CD4-positive, alpha-beta T cell treated with Interleukin-1 beta for 1 hour (primary cell): ENCODE measurements around the gene TRIM63.
"Not testable (repeated sequence)": the region's sequence is repeated elsewhere in the genome, so short reads cannot be mapped to it uniquely, and the experiment has no call there.

Source experiments
- DNase-seq, 2 donors: peaks; one replicate each; pipeline ENCODE4 v3.0.0-alpha.2; 2020 to 2022

TRIM63 gene

GRCh38 chr1:26067432-26067911 is at the start of gene TRIM63:
TRIM63 (minus strand) TSS chr1:26067630; CDS start chr1:26067494, 136 bp downstream.
- DNase-seq, result no peak

- DNase-seq, result no peak
These were observed 46.9 kb upstream of the TRIM63 start for GRCh38 chr1:26114165-26114927.

GRCh38 chr1:26112407-26112775 is 45.0 kb upstream of the TRIM63 start:
- DNase-seq, result peak in 1 of 2 donors; percentile 17

DNA sequence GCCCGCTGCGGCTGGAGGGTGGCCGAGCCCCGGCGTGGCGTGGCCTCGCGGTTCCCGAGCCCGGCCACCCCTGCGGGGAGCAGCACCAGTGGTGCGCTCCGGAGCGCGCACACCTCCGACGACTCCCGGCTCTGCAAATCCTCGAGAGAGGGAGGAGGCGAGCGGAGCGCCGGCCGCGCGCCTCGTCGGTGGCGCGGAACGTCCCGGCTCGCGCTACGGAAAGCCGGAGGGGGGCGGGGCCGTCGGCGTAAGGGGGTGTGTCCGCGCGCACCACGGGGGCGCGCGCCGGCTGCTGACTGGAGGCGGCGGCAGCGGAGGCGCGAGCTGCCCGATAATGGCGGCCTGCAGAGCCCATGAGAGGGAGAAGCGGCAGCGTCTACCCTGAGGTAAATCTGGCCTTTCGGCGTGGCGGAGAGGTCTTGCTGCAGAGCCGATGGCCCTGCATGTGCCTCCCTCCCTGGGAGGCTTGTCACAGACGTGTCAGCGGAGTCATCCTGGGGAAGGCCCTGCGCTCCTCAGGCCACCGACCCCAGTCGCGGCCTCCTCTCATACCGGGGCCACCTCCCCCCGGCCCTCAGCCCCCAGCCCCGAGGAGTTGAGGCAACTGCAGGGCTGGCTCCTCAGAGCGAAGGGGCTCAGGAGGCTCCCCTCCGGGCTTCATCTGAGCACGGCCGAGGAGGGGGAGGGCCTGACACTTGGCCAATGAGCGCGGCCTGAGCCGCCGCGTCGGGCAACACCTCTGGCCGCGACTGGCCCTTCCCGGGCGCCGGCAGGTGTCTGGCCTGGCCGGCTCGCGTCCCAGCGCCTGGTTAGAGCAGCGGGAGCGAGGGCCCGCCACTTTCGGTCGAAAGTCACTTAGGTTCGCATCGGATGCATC is 44.3 kb upstream of the TRIM63 start, which contains the start of gene PDIK1L:
Gene PDIK1L, plus strand, starts transcription at position 295 of the 877 bp plus-strand sequence. CDS start 2,485 bp downstream, outside the sequence.
- DNase-seq, result peak; percentile 94 to 96

- peak; percentile 70 to 78 for DNase-seq
These were observed 43.5 kb upstream of the TRIM63 start for GRCh38 chr1:26110731-26111529.

DNA sequence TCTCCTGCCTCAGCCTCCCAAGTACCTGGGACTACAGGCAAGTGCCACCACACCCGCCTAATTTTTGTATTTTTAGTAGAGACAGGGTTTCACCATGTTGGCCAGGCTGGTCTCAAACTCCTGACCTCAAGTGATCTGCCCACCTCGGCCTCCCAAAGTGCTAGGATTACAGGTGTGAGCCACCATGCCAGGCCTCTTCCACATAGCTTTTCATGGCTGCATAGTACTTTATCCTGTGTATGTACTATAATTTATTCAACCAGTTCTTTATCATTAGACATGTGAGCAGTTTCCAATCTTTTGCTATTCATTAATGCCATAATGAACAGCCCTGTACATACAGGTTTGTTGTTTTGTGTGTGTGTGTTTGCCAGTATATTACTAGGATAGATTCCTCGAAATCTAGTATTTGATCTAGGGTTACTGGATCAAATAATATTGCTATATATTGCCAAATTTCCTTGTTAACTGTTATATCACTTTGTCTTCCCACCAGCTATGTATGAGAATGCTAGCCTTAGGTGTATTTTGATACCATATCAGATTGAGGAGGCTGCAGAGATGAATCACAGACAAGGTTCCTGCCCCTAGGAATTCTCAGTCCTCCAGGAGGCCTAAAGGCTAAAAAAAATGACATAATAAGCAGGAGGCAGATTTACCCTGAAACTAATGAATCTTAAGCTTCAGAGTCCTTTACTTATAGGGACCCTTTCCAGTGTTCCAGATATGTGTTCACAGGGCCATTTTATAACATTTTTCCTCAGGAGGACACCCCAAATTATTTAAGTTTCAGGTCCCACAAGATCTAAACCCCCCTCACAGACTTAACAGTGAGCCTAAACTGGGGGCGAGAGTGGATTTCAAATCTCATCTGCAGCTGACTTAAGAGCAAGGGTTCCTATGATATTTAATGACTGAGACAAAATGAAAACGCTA is 42.1 kb upstream of the TRIM63 start:
- no peak for DNase-seq

- not testable (repeated sequence) for DNase-seq
These were observed 37.8 kb upstream of the TRIM63 start for GRCh38 chr1:26105226-26105548.

DNA sequence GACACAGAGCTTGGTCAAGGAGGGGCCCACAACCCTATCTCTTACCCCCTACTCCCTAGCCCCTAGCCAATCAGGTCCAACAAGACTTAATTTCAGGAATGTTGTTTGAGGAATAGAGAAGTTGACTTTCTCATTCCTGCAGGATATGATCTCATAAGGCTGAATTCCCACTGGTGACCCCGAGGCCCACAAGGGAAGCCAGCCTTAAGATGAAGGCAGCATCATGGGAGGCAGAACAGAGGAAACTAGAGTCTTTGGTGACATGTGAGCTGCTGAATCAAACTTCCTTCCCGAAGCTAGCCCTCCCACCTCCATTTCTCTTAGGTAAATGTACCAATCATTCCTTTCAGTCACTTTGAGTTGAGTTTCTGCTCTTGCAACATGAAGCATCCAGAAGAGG is 35.1 kb upstream of the TRIM63 start:
- DNase-seq, result no peak

GRCh38 chr1:26102119-26102518 is 34.7 kb upstream of the TRIM63 start:
- no peak for DNase-seq

GRCh38 chr1:26100204-26100603 is 32.8 kb upstream of the TRIM63 start:
- DNase-seq, result not testable (repeated sequence)

DNA sequence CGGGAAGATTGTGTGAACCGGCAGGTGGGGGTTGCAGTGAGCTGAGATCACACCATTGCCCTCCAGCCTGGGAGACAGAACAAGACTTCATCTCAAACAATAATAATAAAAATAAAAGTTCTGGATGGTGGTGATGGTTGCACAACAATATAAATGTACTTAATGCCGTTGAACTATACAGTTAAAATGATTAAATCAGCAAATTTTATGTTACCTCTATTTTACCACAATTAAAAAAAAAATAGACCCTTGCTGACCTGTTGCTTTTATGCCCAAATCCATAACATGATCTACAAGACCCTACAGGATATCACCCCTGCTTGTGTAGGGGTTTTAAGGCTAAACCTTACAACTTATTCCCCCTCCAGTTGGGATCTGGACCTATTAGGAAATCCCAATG is 32.4 kb upstream of the TRIM63 start:
- no peak for DNase-seq

- no peak for DNase-seq
These were observed 31.2 kb upstream of the TRIM63 start for GRCh38 chr1:26098602-26099001.

DNA sequence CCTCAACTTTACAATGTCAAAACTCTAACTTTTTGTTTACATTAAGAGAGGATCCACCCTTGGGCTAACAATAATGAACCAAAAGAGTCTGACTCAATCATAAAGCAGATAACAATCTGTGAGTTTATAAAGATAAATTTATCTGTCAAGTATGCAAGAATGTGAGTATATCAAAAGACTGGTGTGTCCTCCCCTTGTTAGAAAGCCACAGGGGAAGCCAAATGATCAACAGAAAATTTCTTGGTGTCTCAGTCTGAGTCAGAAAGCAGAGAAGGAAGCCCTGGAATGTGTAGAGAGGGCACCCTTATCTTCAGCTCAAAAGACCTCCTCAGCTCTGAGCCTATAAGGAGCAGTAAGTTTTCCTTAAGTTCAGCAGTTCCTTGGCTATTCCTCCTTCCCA is 30.3 kb upstream of the TRIM63 start:
- DNase-seq, result no peak

DNA sequence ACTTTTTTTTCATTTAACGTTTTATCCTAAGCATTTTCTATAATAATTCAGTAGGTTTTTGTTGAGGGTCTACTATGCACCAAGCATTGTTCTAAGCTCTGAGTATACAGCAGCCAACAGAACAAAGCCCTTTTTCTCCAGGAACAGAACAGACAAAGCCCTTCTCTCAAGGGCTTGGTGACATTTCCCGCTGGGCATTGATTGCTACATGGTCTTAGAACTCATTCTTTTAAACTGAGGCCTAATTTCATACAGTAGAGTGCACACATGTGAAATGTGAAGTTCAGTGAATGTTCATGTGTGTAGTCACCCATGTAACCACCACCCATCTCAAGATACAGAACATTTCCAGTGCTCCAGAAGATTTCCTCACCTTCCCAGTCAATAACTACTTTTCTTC is 29.0 kb upstream of the TRIM63 start:
- no peak for DNase-seq

DNA sequence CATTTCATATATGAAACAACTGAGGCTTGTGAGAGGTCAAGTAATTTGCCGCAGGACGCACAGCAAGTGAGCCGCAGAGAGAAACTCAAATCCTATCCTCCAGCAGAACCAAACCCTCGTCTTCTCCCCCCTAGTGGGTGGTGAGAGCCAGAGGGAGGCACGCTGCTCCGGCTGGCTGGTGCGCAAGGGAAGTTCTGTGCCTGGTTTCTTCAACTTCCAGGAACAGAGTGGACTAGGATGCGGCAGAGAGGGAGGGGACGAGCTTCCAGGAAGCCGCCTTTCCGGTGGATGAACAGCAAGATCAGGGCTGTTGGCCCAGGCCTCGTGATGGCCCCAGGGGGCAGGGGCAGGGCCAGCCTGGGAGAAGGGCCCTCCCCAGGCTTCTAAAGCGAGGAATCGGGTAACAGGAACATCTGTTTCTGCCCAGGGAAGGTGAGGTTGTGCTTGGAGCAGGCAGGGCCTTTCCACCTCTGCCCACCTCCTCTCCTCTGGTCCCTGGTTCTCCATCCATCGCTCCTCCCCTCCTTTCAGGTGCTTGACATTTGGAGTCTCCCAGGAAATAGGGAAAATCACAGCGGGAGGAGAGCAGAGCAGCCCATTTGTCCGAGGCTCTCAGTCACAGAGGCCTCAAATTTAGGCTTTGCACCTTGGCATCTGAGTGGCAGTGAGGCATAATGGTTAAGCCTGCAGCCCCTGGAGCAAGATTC is 27.4 kb upstream of the TRIM63 start:
- DNase-seq, result no peak

DNA sequence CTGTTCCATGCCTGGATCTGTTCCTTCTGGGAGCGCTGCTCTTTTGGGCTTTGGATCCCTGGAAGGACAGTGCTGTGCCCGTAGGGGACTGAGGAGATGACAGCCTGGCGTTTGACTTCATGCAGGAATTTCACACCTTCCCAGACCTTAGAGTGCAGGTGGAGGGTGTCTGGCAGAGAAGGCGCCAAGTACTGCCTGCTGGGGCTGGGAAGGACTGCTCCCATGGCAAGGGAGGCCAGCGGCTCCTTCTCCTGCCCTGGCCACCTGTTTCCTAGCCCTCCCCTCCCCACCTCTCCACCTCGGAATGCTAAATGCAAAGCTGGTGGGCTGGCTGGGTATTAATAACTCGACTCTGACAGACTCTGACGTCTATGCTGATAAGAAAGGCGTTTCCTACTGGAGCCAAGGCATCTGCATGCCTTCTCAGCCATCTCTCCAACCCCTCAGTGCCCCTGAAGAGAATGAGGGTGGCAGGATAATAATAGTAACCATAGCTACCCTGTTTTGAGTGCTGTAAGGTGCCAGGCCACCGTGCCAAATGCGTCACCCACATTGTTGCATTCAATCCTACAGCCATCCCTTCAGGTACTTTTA is 26.7 kb upstream of the TRIM63 start:
- DNase-seq, result no peak

- DNase-seq, result not testable (repeated sequence)
These were observed 26.1 kb upstream of the TRIM63 start for GRCh38 chr1:26093569-26093968.

DNA sequence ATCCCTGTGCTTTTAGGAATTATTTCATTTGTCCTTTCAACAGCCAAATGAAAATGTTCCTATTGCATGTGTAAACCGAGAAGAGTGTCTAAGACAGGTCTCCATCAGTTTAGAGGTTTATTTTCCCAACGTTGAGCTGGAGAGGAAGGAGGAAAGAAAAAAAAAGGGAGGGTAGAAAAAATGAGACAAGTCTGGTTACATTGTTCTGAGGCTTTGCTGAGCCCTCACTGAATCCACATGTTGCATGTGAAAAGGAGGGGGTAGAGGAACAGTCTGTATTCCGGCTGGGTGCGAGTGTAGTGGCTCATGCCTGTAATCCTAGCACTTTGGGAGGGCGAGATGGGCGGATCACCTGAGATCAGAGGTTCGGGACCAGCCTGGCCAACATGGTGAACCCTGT is 25.0 kb upstream of the TRIM63 start:
- no peak for DNase-seq

GRCh38 chr1:26090893-26091292 is 23.5 kb upstream of the TRIM63 start:
- no peak for DNase-seq

GRCh38 chr1:26089125-26089524 is 21.7 kb upstream of the TRIM63 start:
- no peak for DNase-seq

DNA sequence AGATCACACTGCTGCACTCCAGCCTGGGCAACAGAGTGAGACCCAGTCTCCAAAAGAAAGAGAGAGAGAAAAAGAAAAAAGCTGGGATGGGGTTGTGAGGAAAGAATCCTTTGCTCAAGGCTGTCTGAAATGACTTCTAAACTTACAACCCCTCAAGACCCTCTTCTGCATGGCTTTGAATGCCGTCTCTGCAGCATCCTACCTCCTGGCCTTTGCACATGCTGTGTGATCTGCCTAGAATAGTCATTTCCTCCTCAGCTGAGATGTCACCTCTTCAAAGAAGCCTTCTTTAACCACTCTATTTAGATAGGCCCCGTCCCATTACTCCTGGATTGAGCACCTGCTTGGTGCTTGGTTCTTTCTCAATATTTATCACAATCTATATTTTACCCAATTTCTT is 17.4 kb upstream of the TRIM63 start:
- no peak for DNase-seq
